Glutamatergic neuron (in vitro differentiated cells): ENCODE data around the gene HGF. TPM values are rescaled to one million over a fixed set of nuclear protein-coding genes. Genes with fewer than 3 reads are reported as not detected.
A peak's percentile ranks its signal among the peaks of the same experiment; 100 is the strongest.

ENCODE experiments used
- DNase-seq: peaks from one replicate; pipeline ENCODE4 v3.0.0; 2022
- H3K27ac Mint-ChIP-seq: one replicate; pipeline ENCODE4 v1.8.0; 2020; ENCODE audit warnings: mild to moderate bottlenecking, mixed read lengths, inconsistent platforms; ENCODE audit not compliant: unreplicated experiment
- H3K27me3 Mint-ChIP-seq: one replicate; pipeline ENCODE4 v1.8.0; 2020; ENCODE audit warnings: mild to moderate bottlenecking, moderate library complexity, mixed read lengths, inconsistent platforms; ENCODE audit not compliant: unreplicated experiment
- H3K36me3 Mint-ChIP-seq: one replicate; pipeline ENCODE4 v1.8.0; 2020; ENCODE audit warnings: mild to moderate bottlenecking, mixed read lengths, inconsistent platforms; ENCODE audit not compliant: unreplicated experiment
- H3K4me1 Mint-ChIP-seq: one replicate; pipeline ENCODE4 v1.8.0; 2020; ENCODE audit warnings: mild to moderate bottlenecking, low read depth, mixed read lengths, inconsistent platforms; ENCODE audit not compliant: unreplicated experiment
- H3K4me3 Mint-ChIP-seq: one replicate; pipeline ENCODE4 v1.8.0; 2020; ENCODE audit warnings: mild to moderate bottlenecking, mixed read lengths, inconsistent platforms; ENCODE audit not compliant: unreplicated experiment
- H3K9me3 Mint-ChIP-seq: one replicate; pipeline ENCODE4 v1.8.0; 2020; ENCODE audit warnings: mild to moderate bottlenecking, moderate library complexity, mixed read lengths, inconsistent platforms; ENCODE audit not compliant: unreplicated experiment
- total RNA-seq: library from RNA; stranded (reverse); fragmentation: NEBNext Ultra II Directional; extraction: Animal tissue kit (Norgen Biotek cat#: 25700); gene quantifications from one replicate; pipeline ENCODE4 v1.2.1, GENCODE V29; 2021; ENCODE audit not compliant: unreplicated experiment
- TF ChIP-seq, protein P1 (sequence below): fragments of 200-600 bp; sonication (generic); IDR thresholded peaks from one replicate; pipeline ENCODE4 v1.5.0; 2021; ENCODE audit not compliant: partially characterized antibody, unreplicated experiment

HGF gene
- total RNA-seq, 1 donor from 2014 or later: not detected

DNA sequence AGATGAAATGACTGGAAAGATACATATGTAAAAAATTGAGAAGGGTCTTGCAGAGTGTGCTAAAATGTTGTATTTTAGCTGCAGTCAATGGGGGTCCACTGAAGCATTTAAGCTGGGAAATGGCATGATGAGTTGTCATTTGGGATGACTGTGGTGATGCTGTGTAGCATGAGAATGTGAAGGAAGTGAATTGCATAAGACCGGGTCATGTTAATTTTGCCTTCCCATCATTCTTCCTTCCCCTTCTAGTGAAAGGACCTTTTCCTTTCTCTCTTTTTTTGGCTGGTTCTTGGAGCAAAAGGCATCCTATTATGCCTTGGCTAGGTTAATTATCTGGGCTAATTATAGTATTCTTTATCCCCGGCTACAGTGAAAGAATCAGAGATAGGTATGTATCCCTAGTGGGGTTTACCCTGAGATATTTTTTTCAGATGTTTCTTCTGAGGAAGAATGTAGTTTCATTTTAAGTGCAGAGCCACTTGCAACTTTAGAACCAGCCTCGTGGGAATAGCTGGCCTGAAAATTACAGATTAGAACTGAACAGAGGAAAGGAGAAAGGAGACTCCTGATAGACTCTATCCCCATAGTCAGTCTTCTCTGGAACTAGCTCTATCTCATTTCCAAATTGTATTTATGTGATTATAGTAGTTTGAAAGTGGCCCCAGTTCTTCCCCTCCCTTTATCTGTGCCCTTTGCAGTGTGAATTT is 93.6 kb downstream of the HGF start:
- H3K27ac Mint-ChIP-seq: no peak overlapping the region
- TF ChIP-seq, protein P1, sequence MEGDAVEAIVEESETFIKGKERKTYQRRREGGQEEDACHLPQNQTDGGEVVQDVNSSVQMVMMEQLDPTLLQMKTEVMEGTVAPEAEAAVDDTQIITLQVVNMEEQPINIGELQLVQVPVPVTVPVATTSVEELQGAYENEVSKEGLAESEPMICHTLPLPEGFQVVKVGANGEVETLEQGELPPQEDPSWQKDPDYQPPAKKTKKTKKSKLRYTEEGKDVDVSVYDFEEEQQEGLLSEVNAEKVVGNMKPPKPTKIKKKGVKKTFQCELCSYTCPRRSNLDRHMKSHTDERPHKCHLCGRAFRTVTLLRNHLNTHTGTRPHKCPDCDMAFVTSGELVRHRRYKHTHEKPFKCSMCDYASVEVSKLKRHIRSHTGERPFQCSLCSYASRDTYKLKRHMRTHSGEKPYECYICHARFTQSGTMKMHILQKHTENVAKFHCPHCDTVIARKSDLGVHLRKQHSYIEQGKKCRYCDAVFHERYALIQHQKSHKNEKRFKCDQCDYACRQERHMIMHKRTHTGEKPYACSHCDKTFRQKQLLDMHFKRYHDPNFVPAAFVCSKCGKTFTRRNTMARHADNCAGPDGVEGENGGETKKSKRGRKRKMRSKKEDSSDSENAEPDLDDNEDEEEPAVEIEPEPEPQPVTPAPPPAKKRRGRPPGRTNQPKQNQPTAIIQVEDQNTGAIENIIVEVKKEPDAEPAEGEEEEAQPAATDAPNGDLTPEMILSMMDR: no peak
- H3K9me3 Mint-ChIP-seq: peaks cover 3% of the 10 kb centered on the region
- no peak overlapping the region for H3K4me3 Mint-ChIP-seq
- peaks cover 3% of the 10 kb centered on the region for H3K27me3 Mint-ChIP-seq
- no peaks in the 10 kb centered on the region for H3K36me3 Mint-ChIP-seq
- H3K4me1 Mint-ChIP-seq: peaks cover 37% of the 10 kb centered on the region
- no peak for DNase-seq

DNA sequence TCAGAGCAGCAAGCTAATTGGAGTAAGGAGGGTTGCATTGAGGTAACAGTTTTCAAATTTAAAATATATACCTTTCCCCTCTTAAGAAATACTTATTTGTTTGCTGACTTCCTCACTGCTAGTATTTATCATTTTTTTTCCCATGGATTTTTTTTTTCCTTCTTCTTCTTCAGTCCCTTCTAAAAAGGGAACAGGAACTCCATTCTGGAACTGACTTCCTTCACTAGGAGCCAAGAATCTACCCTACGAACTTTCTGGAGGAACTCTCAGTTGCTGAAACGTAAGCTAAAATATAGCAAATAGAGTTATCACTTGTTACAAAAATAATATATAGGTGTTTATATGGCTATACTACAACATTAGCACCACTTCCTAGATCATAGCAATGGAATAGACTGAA is 95.4 kb downstream of the HGF start:
- Mint-ChIP-seq H3K9me3 (peaks cover 15% of the 10 kb centered on the region), H3K27me3 (peaks cover 7% of the 10 kb centered on the region), H3K27ac (no peak overlapping the region), H3K4me3 (no peak overlapping the region), H3K4me1 (peaks cover 53% of the 10 kb centered on the region), H3K36me3 (no peaks in the 10 kb centered on the region)
- no peak for DNase-seq
- TF ChIP-seq, protein P1: no peak

DNA sequence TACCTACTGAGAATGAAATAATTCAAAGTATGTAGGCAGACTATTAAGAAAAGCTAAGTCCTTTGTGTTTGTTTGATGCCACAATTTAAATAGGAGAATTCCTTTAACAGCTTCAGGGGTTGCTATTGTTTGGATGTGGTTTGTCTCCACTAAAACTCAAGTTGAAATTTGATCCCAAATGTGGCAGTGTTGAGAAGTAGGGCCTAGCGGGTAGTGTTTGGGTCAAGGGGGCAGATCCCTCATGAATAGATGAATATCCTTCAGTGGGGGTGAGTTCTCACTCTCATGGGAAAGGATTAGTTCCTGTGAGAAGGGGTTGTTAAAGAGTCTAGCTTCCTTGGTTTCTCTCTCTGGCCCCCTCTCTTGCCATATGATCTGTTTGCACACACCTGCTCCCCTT is 97.0 kb downstream of the HGF start:
- peaks cover 13% of the 10 kb centered on the region for H3K27me3 Mint-ChIP-seq
- peaks cover 16% of the 10 kb centered on the region for H3K9me3 Mint-ChIP-seq
- H3K4me3 Mint-ChIP-seq: peak overlapping the region; percentile 18
- peaks cover 59% of the 10 kb centered on the region for H3K4me1 Mint-ChIP-seq
- TF ChIP-seq, protein P1: no peak
- no peak for DNase-seq
- peak overlapping the region; percentile 78 for H3K27ac Mint-ChIP-seq
- H3K36me3 Mint-ChIP-seq: no peaks in the 10 kb centered on the region

DNA sequence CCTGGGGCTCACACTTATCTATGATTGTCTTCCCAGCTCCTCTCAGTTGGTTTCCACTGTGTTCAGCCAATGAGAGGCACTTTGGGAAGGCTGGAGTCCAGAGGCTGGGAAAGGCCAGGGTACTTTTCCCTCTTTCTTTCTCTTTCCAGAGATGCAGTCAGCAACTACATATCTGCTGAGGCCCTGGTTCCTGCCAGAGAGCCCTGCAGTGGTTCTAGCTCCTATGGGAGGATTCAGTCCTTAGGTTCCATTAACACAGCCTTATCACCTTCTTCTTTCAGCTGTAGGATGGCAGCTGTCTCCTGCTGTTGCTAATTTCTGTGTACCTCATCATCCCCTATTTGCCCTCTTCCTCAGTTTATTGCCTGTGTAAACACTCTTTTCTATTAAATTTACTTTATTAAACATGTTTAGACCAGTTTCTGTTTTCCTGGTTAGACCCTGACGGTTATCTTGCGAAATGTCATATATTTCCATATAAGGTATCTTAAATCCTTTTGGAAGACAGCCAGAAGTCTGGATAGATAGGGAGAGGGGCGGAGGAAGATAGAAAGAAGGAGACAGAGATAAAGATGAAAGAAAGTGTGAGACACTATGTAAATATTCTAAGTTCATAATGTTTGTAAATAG is 100.3 kb downstream of the HGF start:
- peak; percentile 28 for DNase-seq
- H3K4me1 Mint-ChIP-seq: peaks cover 48% of the 10 kb centered on the region
- no peaks in the 10 kb centered on the region for H3K36me3 Mint-ChIP-seq
- H3K27me3 Mint-ChIP-seq: peaks cover 13% of the 10 kb centered on the region
- TF ChIP-seq, protein P1: no peak
- peak overlapping the region; percentile 96 for H3K27ac Mint-ChIP-seq
- H3K4me3 Mint-ChIP-seq: peak overlapping the region; percentile 55
- H3K9me3 Mint-ChIP-seq: peaks cover 16% of the 10 kb centered on the region

DNA sequence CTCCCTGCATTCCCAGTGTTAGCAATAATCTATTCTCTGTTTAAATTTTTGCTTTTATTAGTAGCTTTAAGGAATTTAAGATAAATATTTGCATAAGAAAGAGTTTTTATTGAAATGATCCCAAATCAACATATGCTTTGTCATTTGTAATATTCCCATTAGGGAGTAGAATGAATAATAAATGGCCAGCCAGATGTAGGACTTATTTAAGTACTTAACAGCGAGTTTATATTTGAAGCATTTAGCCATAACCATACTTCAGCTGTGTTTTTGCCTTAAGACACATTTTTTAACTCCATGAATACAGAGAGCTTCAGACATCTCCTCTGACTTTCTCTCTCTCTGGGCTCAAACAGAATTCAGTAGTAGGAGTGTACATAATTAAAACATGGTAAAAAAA is 103.6 kb downstream of the HGF start:
- peaks cover 9% of the 10 kb centered on the region for H3K27me3 Mint-ChIP-seq
- peaks cover 47% of the 10 kb centered on the region for H3K4me1 Mint-ChIP-seq
- H3K36me3 Mint-ChIP-seq: no peaks in the 10 kb centered on the region
- no peak overlapping the region for H3K27ac Mint-ChIP-seq
- H3K9me3 Mint-ChIP-seq: peaks cover 13% of the 10 kb centered on the region
- TF ChIP-seq, protein P1: no peak
- no peak for DNase-seq
- no peak overlapping the region for H3K4me3 Mint-ChIP-seq
